GM18867 (cell line): Measurements from ENCODE around the gene ARHGAP26.
A peak's percentile ranks its signal among the peaks of the same experiment; 100 is the strongest.

Experiments
- ATAC-seq: cut with Tn5 transposase; IDR thresholded peaks from one replicate; pipeline ENCODE4 v1.9.1; 2021; ENCODE audit warnings: mild to moderate bottlenecking, moderate library complexity; ENCODE audit not compliant: unreplicated experiment

Gene ARHGAP26

GRCh38 chr5:143147902-143148301 is 377.7 kb downstream of the ARHGAP26 start:
- no peak for ATAC-seq

- ATAC-seq = no peak
Measured at GRCh38 chr5:143148771-143149170, 378.6 kb downstream of the ARHGAP26 start.

GRCh38 chr5:143149759-143150158 is 379.6 kb downstream of the ARHGAP26 start:
- no peak for ATAC-seq

GRCh38 chr5:143151056-143151700 is 381.0 kb downstream of the ARHGAP26 start:
- no peak for ATAC-seq

DNA sequence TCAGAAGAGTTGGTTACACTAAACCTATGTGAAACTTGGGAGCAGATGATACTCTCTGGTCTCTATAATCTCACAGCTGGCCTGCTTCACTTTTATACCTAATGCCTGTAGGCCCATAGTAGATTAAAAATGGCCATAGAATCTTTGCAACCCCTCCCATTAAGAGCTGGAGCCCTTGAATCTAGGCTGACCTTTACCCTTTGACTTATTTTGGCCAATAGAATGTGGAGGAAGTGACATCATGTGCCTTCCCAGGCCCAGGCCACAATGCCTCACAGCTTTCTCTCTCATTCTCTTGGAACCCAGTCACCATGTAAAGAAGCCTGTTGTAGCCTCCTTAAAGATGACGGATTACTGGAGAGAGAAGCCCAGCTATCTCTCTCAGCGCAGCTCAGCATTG is 382.3 kb downstream of the ARHGAP26 start:
- ATAC-seq = no peak

- no peak for ATAC-seq
Measured at GRCh38 chr5:143153332-143154119, 383.3 kb downstream of the ARHGAP26 start.

DNA sequence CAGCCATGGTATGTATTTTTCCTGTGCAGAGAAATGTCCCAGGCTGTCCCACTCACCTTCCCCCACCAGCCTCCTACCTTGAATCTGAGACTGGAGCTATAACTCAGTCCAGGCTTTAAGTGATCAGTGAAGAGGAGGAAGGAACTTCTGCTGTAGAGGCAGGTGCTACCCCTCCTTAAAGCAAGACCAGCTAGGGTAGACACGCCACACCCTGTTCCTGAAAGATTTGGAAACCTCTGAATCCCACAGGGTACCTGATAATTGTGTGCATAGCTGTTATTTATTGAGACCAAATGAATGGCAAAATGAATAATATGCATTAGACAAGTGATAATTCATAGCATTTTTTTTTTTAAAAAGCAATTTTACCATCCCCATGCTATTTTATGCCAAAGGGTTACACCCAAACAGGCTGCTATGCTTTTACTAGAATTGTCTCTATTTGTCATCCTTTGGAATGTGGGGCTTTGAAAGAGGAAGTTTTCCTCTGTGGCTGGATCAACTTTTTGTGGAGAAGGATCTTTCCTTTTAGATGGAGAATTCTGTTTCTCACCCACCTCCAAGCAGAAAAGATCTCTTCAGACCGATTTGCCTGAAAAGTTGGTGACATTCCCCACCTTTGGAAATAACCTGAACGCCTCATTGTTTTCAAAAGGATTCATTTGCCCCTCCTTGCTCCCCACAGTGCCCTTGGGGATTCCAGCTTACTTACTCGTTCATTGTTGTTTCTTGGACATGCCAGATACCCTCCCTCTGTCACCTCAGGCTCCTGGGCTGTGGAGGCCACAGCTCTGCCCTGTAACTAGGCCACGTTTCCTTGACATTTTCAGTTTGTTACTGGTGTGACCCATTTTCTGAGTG is 384.6 kb downstream of the ARHGAP26 start:
- ATAC-seq = no peak

DNA sequence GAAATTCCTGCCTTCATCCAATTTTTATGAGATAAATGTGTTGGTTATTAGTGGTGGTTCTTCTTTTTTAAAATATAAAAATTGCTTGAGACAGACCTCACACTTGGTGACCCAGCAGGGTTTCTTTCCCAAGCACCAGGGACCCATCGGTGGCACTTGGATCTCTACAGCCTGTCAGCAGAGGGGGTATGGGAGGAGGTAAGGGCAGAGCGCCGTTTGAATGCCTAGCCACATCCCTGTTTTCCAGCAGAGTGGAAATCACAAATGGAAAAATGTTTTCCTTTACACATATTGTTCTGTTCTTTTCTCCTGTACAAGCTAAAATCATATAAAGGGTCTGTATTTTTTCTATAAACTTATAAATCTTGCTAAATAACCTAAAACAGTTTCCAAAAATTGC is 385.3 kb downstream of the ARHGAP26 start:
- no peak for ATAC-seq

GRCh38 chr5:143156086-143156485 is 385.9 kb downstream of the ARHGAP26 start:
- no peak for ATAC-seq

- ATAC-seq = no peak
Measured at GRCh38 chr5:143156572-143156971, 386.4 kb downstream of the ARHGAP26 start.

DNA sequence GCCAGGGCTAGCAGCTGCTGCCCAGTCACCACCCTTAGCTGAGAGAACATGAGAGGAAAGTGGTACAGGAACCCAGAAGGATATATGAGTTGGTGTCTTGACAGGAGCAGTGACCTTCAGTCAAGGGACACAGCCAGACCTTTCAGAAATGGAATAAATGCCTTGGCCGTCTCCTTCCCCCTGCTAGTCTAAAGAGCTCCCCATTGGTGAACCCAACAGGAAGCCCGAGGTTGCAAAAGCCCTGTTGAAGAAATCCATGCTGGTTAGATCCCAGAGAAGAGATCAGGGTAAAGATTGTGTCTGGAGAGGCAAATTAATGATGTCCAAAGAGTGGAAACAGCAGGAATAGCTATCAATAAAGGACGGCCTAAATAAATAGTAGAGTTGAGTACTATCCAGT is 388.9 kb downstream of the ARHGAP26 start:
- ATAC-seq = no peak

DNA sequence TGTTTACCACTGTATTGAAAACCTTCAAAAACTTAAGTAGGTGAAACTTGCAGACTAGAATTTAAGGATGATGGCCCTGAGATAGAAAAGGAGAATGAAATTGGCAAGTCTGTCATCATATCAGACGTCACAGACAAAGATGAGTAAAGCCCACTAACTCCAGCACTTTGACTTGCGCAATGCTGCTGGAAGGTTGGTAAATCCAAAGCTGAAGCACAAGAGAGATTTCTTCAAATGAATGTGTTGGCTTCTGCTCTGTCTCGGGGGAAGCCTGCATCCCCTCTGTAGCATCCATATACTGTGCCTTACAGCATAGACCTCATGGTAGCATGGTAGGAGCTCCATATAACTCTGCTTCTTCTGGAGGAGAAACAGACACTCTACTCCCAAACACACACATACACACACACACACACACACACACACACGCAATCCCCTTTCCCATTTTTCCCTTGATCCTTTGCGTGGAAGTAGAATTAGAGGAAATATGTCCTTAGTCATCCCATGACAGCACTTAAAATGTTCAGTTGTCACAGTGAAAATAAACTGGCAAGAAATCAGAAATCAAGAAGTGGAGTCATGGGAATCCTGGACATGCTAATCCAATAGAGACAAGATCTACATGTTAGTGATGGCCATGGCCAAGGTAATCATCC is 391.8 kb downstream of the ARHGAP26 start:
- ATAC-seq = no peak

- no peak for ATAC-seq
Measured at GRCh38 chr5:143162810-143163209, 392.6 kb downstream of the ARHGAP26 start.

DNA sequence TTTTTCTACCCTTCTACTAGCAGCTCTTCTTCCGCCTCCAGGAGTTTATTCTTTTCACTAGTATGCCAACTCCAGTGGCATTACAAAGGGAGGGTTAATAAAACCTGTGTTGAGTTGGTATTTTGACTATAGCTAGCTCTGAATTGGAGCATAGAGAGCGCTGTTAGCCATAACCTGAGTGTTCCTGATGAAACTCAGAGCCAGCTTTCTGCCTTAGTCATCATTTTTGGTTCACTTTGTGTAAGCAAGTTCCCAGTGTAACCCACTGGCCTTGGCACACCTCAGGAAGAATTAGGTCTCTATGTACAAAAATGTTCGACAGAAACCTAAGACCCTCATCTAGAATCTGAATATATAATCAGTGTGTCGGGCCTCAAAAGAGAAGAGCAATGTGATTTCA is 394.4 kb downstream of the ARHGAP26 start:
- ATAC-seq = no peak

DNA sequence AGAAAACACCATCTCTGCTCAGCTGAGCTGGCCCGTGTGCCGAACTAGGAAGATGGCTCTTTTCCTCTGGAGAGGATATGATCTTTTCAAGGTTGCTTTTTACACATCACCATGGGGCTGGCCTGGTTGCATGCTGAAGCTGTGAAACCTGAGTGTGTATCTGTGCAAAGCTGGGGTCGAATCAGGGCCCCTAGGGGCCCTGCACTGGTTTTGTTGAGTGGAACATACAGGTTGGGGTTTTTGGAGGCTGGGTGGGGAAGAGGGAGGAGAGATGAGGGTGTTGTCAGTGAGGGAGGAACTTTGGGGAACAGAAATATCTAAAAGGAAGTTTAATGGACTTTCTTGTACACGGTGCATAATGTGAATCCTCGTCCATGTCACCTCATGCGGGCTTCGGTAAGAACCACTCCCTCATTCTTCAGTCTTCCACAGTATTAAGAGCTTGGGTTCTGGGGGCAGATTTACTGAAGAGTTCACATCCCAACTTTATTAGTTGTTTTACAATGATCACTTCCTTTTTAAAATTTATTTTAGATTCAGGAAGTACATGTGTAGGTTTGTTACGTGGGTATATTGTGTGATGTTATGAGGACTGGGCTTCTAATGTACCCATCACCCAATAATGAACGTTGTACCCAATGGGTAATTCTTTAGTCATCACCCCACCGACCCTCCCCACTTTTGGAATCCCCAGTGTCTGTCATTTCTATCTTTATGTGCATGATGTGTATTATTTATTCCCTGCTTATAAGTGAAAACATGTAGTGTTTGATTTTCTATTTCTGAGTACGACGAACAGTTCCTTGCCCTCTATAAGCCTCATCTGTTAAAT is 395.1 kb downstream of the ARHGAP26 start:
- no peak for ATAC-seq

- no peak for ATAC-seq
Measured at GRCh38 chr5:143166090-143166489, 395.9 kb downstream of the ARHGAP26 start.

GRCh38 chr5:143166661-143167420 is 396.7 kb downstream of the ARHGAP26 start:
- ATAC-seq = peak; percentile 36

DNA sequence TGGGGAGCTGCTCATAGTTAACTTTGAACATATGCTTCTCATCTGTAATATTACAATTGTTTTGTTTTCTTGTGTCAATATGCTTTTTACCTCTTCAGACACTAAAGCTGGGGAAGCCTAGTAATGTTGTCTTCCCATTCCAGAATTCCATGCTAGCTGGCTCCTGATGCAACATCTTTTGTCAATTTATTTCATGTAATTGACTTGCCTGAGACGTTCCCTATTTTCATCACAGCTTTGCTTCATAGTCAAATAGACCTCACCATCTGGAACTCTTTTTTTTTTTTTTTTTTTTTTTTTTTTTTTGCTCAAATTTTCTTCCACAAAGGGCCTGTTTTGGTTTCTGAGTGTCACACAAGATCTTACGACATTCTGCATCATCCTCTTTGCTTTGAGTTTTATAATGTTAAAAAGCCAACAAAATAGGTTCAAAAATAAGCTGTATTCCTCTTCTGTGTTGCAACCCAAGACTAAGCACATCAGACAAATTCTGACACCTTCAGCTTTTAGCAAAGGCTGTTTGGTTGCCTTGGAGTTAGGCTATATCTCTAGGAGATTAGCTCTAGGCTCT is 398.1 kb downstream of the ARHGAP26 start:
- ATAC-seq = no peak
